ENCODE measurements around the gene OPRPN. TPM values are rescaled to one million over a fixed set of nuclear protein-coding genes. Genes with fewer than 3 reads are reported as not detected.

The OPRPN gene
- total RNA-seq, result not detected
- not detected for polyA plus RNA-seq
- long read RNA-seq, donor 1, result 0 reads
- long read RNA-seq, donor 2, result 0 reads
- long read RNA-seq, donor 3, result 0 reads
- long read RNA-seq, donor 4, result 0 reads
- long read RNA-seq, donor 5, result 0 reads

GRCh38 chr4:70397580-70397979 is at the start of gene OPRPN:
Gene OPRPN, plus strand, starts transcription at chr4:70397940. Its CDS starts 1,346 bp downstream, at chr4:70399286.
- no peaks in the 10 kb centered on the region for H3K4me1 ChIP-seq (ENCODE audit: control insufficient read depth in 5 of 5, insufficient read depth in 5 of 5, low read length in 5 of 5)
- no peaks in the 10 kb centered on the region for H3K27me3 ChIP-seq (ENCODE audit: control insufficient read depth in 3 of 3, insufficient read depth in 3 of 3, low read length in 2 of 3)
- no peaks in the 10 kb centered on the region for H3K36me3 ChIP-seq (ENCODE audit: control insufficient read depth in 4 of 4, insufficient read depth in 4 of 4, low read length in 4 of 4)
- H3K27ac ChIP-seq (ENCODE audit: low read depth in 1 of 2, low read length in 1 of 2), result no peak within 1 kb of the TSS
- DNase-seq, result no peak
- ATAC-seq (ENCODE audit: insufficient read depth, low FRiP score), result no peak
- no peak for TF ChIP-seq CTCF (IDR thresholded peaks at IDR 0.05; ENCODE audit: control extremely low read depth, extremely low read depth)
- no peaks in the 10 kb centered on the region for H3K9me3 ChIP-seq (ENCODE audit: control insufficient read depth in 4 of 4, insufficient read depth in 3 of 4, low read length in 3 of 4)
- H3K4me3 ChIP-seq, result no peak within 1 kb of the TSS
- no peak within 1 kb of the TSS for H3K9ac ChIP-seq (ENCODE audit: insufficient read depth in 1 of 2, low read length in 2 of 2)

GRCh38 chr4:70356185-70356584 is 41.6 kb upstream of the OPRPN start:
- no peak overlapping the region for H3K4me3 ChIP-seq
- TF ChIP-seq CTCF (IDR thresholded peaks at IDR 0.05; ENCODE audit: control extremely low read depth, extremely low read depth), result no peak
- H3K9ac ChIP-seq (ENCODE audit: insufficient read depth in 1 of 2, low read length in 2 of 2), result no peak overlapping the region
- WGBS, 2 donors, result 52 to 61% methylated on average over 1 of the region's 1 CpG
- ATAC-seq (ENCODE audit: insufficient read depth, low FRiP score), result no peak
- H3K27ac ChIP-seq (ENCODE audit: low read depth in 1 of 2, low read length in 1 of 2), result no peak overlapping the region
- no peaks in the 10 kb centered on the region for H3K4me1 ChIP-seq (ENCODE audit: control insufficient read depth in 5 of 5, insufficient read depth in 5 of 5, low read length in 5 of 5)
- H3K27me3 ChIP-seq (ENCODE audit: control insufficient read depth in 3 of 3, insufficient read depth in 3 of 3, low read length in 2 of 3), result no peaks in the 10 kb centered on the region
- DNase-seq, result no peak
- H3K9me3 ChIP-seq (ENCODE audit: control insufficient read depth in 4 of 4, insufficient read depth in 3 of 4, low read length in 3 of 4), result no peaks in the 10 kb centered on the region
- no peaks in the 10 kb centered on the region for H3K36me3 ChIP-seq (ENCODE audit: control insufficient read depth in 4 of 4, insufficient read depth in 4 of 4, low read length in 4 of 4)

GRCh38 chr4:70359115-70359661 is 38.6 kb upstream of the OPRPN start:
- no peak for TF ChIP-seq CTCF (IDR thresholded peaks at IDR 0.05; ENCODE audit: control extremely low read depth, extremely low read depth)
- Histone ChIP-seq H3K4me1 (ENCODE audit: control insufficient read depth in 5 of 5, insufficient read depth in 5 of 5, low read length in 5 of 5) (no peaks in the 10 kb centered on the region), H3K36me3 (ENCODE audit: control insufficient read depth in 4 of 4, insufficient read depth in 4 of 4, low read length in 4 of 4) (no peaks in the 10 kb centered on the region), H3K27me3 (ENCODE audit: control insufficient read depth in 3 of 3, insufficient read depth in 3 of 3, low read length in 2 of 3) (no peaks in the 10 kb centered on the region), H3K9ac (ENCODE audit: insufficient read depth in 1 of 2, low read length in 2 of 2) (no peak overlapping the region), H3K9me3 (ENCODE audit: control insufficient read depth in 4 of 4, insufficient read depth in 3 of 4, low read length in 3 of 4) (no peaks in the 10 kb centered on the region), H3K4me3 (no peak overlapping the region), H3K27ac (ENCODE audit: low read depth in 1 of 2, low read length in 1 of 2) (no peak overlapping the region)
- 53 to 55% methylated on average over 3 of the region's 3 CpGs for WGBS, 2 donors
- ATAC-seq (ENCODE audit: insufficient read depth, low FRiP score), result no peak
- peak in 2 of 3 donors; percentile 11 to 16 for DNase-seq

GRCh38 chr4:70360460-70360859 is 37.3 kb upstream of the OPRPN start, which contains the start of gene SMR3A:
Gene SMR3A, plus strand, starts transcription at chr4:70360760. Its CDS starts 1,356 bp downstream, at chr4:70362116.
- Histone ChIP-seq H3K9me3 (ENCODE audit: control insufficient read depth in 4 of 4, insufficient read depth in 3 of 4, low read length in 3 of 4) (no peaks in the 10 kb centered on the region), H3K4me1 (ENCODE audit: control insufficient read depth in 5 of 5, insufficient read depth in 5 of 5, low read length in 5 of 5) (no peaks in the 10 kb centered on the region), H3K27ac (ENCODE audit: low read depth in 1 of 2, low read length in 1 of 2) (no peak within 1 kb of the TSS), H3K36me3 (ENCODE audit: control insufficient read depth in 4 of 4, insufficient read depth in 4 of 4, low read length in 4 of 4) (no peaks in the 10 kb centered on the region), H3K9ac (ENCODE audit: insufficient read depth in 1 of 2, low read length in 2 of 2) (no peak within 1 kb of the TSS), H3K27me3 (ENCODE audit: control insufficient read depth in 3 of 3, insufficient read depth in 3 of 3, low read length in 2 of 3) (no peaks in the 10 kb centered on the region), H3K4me3 (no peak within 1 kb of the TSS)
- no peak for TF ChIP-seq CTCF (IDR thresholded peaks at IDR 0.05; ENCODE audit: control extremely low read depth, extremely low read depth)
- WGBS, 2 donors, result 70 to 73% methylated on average over 3 of the region's 3 CpGs
- DNase-seq (no peak), ATAC-seq (ENCODE audit: insufficient read depth, low FRiP score) (no peak)
